ENCODE data around the gene VPS16.

- TF ChIP-seq CTCF (IDR thresholded peaks at IDR 0.05) (no peak), POLR2A (IDR thresholded peaks at IDR 0.05) (no peak), EP300 (IDR thresholded peaks at IDR 0.05) (no peak)
Observed at GRCh38 chr20:2800521-2801285, 39.8 kb upstream of the VPS16 start, which contains the start of gene CPXM1.
